AG09309 (cell line): ENCODE measurements around the gene UBR1.
"Not testable (repeated sequence)": the region's sequence is repeated elsewhere in the genome, so short reads cannot be mapped to it uniquely, and the experiment has no call there.

Experiments
- DNase-seq: peaks from one replicate; pipeline ENCODE4 v3.0.0-alpha.2; 2010; ENCODE audit warnings: low read depth
- H3K4me3 ChIP-seq: 2 replicates; pipeline ENCODE4 v1.5.1; 2011; ENCODE audit warnings: mild to moderate bottlenecking, low read depth, low read length, moderate library complexity; ENCODE audit not compliant: control insufficient read depth
- TF ChIP-seq, protein P1 (sequence below): IDR thresholded peaks from 2 replicates; pipeline ENCODE4 v1.5.1; 2011; ENCODE audit warnings: mild to moderate bottlenecking, low read depth, low read length, inconsistent platforms; ENCODE audit not compliant: insufficient read depth, control insufficient read depth; ENCODE audit errors: missing control alignments

UBR1 gene

DNA sequence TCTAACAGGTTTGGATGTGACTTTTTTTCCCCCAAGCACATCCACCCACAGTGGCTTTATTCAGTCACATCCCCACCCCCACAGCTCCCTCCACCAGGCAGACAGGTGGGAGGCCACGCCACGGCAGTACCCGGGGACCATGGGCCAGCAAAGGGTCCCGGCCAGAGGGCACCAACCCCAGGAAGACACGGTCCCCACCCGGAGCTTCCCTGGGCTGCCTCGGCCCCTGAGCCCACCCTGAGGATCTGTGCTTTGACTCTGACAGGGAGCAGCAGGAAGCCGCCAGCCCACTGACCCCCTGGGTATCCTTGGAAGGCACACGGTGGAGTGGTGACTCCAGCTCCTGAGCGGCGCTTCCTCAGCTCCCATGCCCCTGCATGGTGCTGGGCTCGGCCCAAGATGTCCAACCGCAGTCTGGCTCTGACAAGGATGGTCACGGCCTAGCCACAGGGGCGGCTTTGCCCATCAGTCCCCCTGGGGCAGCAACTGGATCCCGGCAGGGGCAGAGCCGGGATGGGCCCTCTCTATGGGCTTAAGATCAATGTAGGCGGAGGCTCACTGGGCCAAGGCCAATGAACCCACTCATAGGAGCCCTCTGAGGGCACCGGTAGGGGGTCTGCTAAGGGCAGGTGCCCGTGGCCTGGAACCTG, 119.0 kb downstream of the UBR1 start:
- no peak for DNase-seq
- TF ChIP-seq, protein P1, sequence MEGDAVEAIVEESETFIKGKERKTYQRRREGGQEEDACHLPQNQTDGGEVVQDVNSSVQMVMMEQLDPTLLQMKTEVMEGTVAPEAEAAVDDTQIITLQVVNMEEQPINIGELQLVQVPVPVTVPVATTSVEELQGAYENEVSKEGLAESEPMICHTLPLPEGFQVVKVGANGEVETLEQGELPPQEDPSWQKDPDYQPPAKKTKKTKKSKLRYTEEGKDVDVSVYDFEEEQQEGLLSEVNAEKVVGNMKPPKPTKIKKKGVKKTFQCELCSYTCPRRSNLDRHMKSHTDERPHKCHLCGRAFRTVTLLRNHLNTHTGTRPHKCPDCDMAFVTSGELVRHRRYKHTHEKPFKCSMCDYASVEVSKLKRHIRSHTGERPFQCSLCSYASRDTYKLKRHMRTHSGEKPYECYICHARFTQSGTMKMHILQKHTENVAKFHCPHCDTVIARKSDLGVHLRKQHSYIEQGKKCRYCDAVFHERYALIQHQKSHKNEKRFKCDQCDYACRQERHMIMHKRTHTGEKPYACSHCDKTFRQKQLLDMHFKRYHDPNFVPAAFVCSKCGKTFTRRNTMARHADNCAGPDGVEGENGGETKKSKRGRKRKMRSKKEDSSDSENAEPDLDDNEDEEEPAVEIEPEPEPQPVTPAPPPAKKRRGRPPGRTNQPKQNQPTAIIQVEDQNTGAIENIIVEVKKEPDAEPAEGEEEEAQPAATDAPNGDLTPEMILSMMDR: no peak
- H3K4me3 ChIP-seq: no peak overlapping the region

DNA sequence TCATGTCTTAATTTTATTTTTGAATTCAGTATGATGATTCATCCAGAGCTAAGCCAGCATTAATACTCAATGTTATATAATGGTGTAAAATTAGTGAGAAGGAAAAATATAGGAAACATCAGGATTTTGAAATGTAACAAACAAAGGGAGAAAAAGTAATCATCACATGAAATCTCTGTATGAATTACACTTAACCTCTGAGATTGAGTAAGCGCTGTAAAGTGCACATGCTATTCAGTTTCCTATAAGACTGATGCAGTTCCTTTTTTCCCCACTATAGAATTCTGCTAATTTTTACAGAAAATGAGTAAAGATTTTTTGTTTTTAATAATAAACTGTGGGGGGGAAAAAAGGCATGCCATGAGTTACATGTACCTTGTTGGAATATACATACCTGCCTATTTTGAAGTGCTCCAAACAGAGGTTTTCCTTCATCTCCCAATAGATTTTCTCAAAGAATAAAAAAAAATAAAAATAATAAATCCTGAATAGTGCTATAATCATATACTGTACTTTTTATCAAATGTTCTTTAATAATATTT, 121.3 kb downstream of the UBR1 start:
- TF ChIP-seq, protein P1: no peak
- no peak for DNase-seq

DNA sequence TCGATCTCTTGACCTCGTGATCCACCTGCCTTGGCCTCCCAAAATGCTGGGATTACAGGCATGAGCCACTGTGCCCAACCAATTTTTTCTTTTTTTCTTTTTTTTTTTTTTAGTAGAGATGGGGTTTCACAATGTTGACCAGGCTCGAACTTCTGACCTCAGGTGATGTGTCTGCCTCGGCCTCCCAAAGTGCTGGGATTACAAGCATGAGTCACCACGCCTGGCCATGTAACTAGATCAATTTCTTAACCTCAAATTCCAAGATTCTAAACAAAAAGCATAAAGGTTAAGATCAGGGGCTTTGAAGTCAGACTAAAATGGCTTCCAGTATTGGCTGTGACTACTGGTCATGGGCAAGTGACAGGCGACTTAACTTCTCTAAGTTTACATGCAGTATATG, 126.7 kb downstream of the UBR1 start:
- not testable (repeated sequence) for H3K4me3 ChIP-seq, DNase-seq

More for the DNA sequence above, 121.3 kb downstream of the UBR1 start:
- no peak overlapping the region for H3K4me3 ChIP-seq

DNA sequence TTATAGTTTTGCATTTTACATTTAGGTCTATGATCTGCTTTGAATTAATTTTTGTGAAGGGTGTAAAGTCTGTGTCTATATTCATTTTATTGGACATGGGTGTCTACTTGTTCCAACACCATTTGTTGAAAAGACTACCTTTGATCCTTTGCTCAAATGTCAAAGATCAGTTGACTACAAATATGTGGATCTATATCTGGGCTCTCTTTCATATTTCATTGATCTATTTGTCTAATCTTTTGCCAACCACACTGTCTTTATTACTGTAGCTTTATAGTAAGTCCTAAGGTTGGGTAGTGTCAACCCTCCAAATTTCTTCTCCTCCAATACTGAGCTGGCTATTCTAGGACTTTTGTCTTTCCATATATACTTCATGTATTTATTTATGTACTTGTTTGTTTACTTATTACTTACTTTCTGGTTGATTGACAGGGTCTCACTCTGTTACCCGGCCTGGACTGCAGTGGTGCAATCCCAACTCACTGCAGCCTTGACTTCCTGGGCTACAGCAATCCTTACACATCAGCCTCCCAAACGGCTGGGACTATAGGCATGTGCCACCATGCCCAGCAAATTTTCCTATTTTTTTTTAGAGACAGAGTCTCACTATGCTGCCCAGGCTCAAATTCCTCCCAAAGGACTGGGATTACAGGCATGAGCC, 131.5 kb downstream of the UBR1 start:
- TF ChIP-seq, protein P1: no peak
- no peak for DNase-seq
- H3K4me3 ChIP-seq: no peak overlapping the region

DNA sequence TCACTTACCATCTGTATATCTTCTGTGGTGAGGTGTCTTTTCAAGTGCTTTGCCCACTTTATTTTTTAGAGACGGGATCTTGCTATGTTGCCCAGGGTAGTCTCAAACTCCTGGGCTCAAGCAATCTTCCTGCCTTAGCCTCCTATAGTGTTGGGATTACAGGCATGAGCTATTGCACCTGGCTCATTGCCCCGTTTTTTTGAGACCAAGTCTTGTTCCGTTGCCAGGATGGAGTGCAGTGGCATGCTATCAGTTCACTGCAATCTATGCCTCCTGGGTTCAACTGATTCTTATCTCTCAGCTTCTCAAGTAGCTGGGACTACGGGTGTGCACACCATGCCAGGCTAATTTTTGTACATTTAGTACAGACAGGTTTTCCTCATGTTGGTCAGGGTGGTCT, 132.7 kb downstream of the UBR1 start:
- TF ChIP-seq, protein P1: no peak
- no peak overlapping the region for H3K4me3 ChIP-seq
- no peak for DNase-seq

DNA sequence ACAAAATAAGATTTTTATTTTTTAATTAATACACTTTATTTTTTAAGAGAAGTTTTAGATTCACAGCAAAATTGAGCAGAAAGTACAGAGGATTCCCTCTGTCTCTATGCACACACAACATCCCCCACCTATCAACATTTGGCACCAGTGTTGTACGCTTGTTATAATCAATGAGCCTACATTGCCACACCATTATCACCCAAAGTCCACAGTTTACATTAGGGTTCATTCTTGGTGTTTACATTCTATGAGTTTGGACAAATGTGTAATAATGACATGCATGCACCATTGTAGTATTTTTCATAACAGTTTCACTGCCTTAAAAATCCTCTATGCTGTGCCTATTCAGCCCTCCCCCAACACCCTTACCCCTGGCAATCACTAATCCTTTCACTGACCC, 134.0 kb downstream of the UBR1 start:
- DNase-seq: no peak
- TF ChIP-seq, protein P1: no peak

DNA sequence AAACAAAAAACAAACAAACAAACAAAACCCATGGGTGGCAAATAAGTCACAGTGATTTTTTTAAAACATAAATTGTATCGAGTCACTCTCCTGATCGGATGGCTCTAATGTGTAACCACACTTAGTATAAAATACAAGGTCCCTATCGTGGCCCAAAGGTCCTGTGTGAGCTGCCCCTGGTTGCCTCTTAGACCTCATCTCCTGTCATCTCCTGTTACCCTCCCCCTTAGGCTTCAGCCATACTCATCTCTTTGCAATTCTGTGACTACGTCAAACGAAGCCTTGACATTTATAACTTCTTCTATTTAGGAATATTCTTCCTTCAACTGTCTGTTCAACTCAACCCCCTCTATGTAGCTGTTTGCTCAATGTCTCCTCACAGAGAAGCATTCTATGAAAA, 141.4 kb downstream of the UBR1 start:
- TF ChIP-seq, protein P1: no peak
- no peak overlapping the region for H3K4me3 ChIP-seq
- no peak for DNase-seq

More for the DNA sequence above, 134.0 kb downstream of the UBR1 start:
- H3K4me3 ChIP-seq: no peak overlapping the region
